Measurements from ENCODE around the gene LEPR. TPM values are rescaled to one million over a fixed set of nuclear protein-coding genes. Genes with fewer than 3 reads are reported as not detected.

The LEPR gene
- total RNA-seq, 4 donors from 2014 or later, result 3.9 to 12.4 (median 6.7) TPM

DNA sequence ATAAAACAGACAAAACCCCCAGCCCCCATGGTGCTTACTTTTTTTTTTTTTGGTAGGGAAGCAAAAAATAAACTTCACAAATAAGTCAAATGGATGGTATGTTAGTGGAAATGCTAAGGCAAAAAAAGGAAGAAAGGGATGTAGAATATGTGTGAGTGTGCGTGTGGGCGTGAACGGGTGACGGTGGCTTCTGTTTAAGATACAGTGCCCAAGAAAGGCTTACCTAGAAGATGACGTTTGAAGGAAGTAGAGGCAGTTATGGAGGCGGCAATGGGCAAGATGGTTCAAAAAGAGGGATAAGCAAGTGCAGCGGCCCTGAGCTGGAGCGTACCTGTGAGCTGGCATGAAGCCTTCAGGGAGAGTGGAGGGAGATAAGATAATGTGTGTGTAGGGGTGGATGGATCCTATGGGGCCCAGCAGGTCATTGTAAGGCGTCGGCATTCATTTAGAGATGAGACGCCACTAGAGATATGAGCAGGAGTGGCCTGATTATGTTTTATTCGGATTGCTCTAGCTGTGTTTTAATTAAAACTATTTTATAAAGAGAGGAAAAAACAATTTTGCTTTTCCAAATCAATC lies 19.9 kb downstream of the LEPR start:
- WGBS, result 87% methylated on average over 12 of the region's 12 CpGs
- Histone ChIP-seq H3K27ac (no peak overlapping the region), H3K36me3 (no peaks in the 10 kb centered on the region), H3K9me3 (no peaks in the 10 kb centered on the region), H3K27me3 (no peaks in the 10 kb centered on the region), H3K4me3 (no peak overlapping the region), H3K4me1 (peaks cover 3% of the 10 kb centered on the region)
- TF ChIP-seq EP300 (IDR thresholded peaks at IDR 0.05), result no peak
- TF ChIP-seq POLR2A (IDR thresholded peaks at IDR 0.05), result no peak
- TF ChIP-seq POLR2AphosphoS5 (IDR thresholded peaks at IDR 0.05), result no peak
- TF ChIP-seq, protein P1, sequence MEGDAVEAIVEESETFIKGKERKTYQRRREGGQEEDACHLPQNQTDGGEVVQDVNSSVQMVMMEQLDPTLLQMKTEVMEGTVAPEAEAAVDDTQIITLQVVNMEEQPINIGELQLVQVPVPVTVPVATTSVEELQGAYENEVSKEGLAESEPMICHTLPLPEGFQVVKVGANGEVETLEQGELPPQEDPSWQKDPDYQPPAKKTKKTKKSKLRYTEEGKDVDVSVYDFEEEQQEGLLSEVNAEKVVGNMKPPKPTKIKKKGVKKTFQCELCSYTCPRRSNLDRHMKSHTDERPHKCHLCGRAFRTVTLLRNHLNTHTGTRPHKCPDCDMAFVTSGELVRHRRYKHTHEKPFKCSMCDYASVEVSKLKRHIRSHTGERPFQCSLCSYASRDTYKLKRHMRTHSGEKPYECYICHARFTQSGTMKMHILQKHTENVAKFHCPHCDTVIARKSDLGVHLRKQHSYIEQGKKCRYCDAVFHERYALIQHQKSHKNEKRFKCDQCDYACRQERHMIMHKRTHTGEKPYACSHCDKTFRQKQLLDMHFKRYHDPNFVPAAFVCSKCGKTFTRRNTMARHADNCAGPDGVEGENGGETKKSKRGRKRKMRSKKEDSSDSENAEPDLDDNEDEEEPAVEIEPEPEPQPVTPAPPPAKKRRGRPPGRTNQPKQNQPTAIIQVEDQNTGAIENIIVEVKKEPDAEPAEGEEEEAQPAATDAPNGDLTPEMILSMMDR (IDR thresholded peaks at IDR 0.05), result no peak
- no peak for DNase-seq (ENCODE audit: low spot score in 2 of 2)

DNA sequence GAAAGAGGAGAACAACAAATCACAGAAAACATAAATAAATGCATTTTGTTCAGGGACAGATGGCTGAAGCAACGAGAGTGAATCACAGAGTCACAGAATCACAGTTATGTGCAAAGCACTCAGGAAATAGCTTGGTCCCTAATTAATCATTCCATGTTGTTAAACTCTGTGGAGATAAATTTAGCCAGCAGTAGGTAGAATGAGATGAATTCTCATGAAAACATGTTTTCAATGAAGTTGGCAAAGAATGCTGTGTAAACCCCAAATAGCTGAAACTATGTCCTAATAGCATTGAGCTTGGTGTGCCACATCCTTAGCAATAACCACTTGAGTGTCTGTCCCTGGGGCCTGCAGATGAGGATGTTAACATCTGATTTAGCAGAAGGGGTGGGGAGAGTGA lies 20.4 kb downstream of the LEPR start:
- H3K36me3 ChIP-seq, result no peaks in the 10 kb centered on the region
- no peak for TF ChIP-seq POLR2A (IDR thresholded peaks at IDR 0.05)
- no peak for TF ChIP-seq POLR2AphosphoS5 (IDR thresholded peaks at IDR 0.05)
- H3K27me3 ChIP-seq, result no peaks in the 10 kb centered on the region
- 71% methylated on average over 1 of the region's 1 CpG for WGBS
- no peaks in the 10 kb centered on the region for H3K4me1 ChIP-seq
- no peaks in the 10 kb centered on the region for H3K9me3 ChIP-seq
- no peak for DNase-seq (ENCODE audit: low spot score in 2 of 2)
- no peak overlapping the region for H3K27ac ChIP-seq
- H3K4me3 ChIP-seq, result no peak overlapping the region

DNA sequence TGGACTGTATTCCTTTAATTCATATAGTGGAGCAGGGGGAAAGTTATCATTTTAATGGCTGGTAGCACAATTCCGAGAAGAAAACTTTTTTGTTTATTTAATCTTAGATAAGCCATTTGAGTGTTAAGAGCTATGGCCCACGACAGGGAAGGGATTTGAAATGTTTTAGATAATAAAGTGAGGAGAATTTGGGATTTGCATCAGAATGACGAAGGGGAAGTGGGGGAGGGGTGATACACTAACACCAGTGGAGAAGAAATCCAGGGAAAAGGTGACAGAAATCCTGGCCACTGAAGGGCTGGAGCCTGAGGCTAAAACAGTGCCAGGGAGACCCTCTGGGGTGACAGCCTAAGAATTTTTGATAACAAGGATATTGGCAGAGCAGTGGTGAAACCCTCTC lies 21.0 kb downstream of the LEPR start:
- no peak overlapping the region for H3K27ac ChIP-seq
- H3K4me3 ChIP-seq, result no peak overlapping the region
- 87% methylated on average over 3 of the region's 3 CpGs for WGBS
- no peaks in the 10 kb centered on the region for H3K27me3 ChIP-seq
- no peaks in the 10 kb centered on the region for H3K9me3 ChIP-seq
- no peaks in the 10 kb centered on the region for H3K36me3 ChIP-seq
- no peak for DNase-seq (ENCODE audit: low spot score in 2 of 2)
- TF ChIP-seq POLR2A (IDR thresholded peaks at IDR 0.05) (no peak), POLR2AphosphoS5 (IDR thresholded peaks at IDR 0.05) (no peak), EP300 (IDR thresholded peaks at IDR 0.05) (no peak)
- TF ChIP-seq, protein P1 (IDR thresholded peaks at IDR 0.05), result no peak
- H3K4me1 ChIP-seq, result no peaks in the 10 kb centered on the region

DNA sequence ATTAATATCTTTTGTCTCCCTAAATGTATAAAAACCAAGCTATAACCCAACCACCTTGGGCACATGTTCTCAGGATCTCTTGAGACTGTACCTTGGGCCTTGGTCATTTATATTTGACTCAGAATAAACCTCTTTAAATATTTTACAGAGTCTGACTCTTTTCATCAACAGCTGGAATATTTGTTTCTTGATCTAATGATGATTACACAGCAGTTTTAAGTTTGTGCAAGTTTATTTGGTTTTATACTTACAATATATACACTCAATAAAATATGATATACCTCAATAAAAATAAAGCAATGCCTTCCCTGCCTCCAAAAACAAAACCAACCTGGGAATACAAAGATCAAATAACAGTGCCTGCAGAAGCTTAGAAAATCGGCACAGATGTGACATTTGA lies 22.0 kb downstream of the LEPR start:
- Histone ChIP-seq H3K27me3 (no peaks in the 10 kb centered on the region), H3K36me3 (no peaks in the 10 kb centered on the region), H3K4me3 (no peak overlapping the region), H3K27ac (no peak overlapping the region), H3K9me3 (no peaks in the 10 kb centered on the region), H3K4me1 (no peaks in the 10 kb centered on the region)
- WGBS, result 86% methylated on average over 1 of the region's 1 CpG
- TF ChIP-seq, protein P1 (IDR thresholded peaks at IDR 0.05), result no peak
- no peak for TF ChIP-seq POLR2AphosphoS5 (IDR thresholded peaks at IDR 0.05)
- no peak for TF ChIP-seq EP300 (IDR thresholded peaks at IDR 0.05)
- TF ChIP-seq POLR2A (IDR thresholded peaks at IDR 0.05), result no peak
- DNase-seq (ENCODE audit: low spot score in 2 of 2), result no peak

DNA sequence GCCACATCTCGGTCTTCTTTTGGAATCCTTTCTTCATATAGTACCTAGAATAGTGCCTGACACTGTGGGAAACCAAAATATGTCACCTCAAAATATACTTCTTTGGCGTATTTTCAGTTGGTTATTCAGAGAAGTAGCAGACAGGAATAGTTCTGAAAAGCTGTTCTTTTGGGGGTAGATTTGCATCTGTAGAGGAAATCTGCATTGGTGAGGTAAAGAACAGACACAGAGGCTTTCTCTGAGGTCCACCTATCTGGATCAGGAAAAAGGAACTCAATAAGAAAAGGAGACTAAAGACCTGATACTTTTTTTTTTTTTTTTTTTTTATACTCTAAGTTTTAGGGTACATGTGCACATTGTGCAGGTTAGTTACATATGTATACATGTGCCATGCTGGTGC lies 23.2 kb downstream of the LEPR start:
- Histone ChIP-seq H3K9me3 (no peaks in the 10 kb centered on the region), H3K4me1 (no peaks in the 10 kb centered on the region), H3K27me3 (no peaks in the 10 kb centered on the region), H3K36me3 (no peaks in the 10 kb centered on the region), H3K27ac (no peak overlapping the region), H3K4me3 (no peak overlapping the region)
- whole genome bisulfite sequencing, result 84% methylated on average over 2 of the region's 2 CpGs
- no peak for DNase-seq (ENCODE audit: low spot score in 2 of 2)
- TF ChIP-seq, protein P1 (IDR thresholded peaks at IDR 0.05), result no peak
- no peak for TF ChIP-seq POLR2A (IDR thresholded peaks at IDR 0.05)
- no peak for TF ChIP-seq EP300 (IDR thresholded peaks at IDR 0.05)
- no peak for TF ChIP-seq POLR2AphosphoS5 (IDR thresholded peaks at IDR 0.05)

DNA sequence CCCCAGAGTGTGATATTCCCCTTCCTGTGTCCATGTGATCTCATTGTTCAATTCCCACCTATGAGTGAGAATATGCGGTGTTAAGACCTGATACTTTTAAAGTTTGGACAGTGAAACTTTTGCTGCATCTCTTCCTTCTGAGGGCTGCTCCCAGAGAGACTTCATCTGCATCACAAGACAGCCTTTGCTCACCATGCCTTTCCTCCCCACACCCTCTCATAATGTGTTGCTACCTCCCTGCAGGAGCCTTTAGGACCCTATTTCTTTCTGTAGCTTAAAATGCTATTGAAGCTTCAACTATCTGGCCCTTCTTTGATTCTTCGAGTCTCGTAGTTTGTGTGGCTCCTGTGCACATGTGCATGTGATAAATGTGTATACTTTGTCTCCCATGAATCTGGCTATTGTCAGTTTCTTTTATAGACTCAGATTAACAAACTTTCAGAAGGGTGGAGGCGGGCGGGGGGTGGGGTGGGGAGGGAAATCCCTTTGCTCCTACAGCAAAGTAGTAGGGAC lies 23.7 kb downstream of the LEPR start:
- WGBS, result 72% methylated on average over 4 of the region's 5 CpGs
- H3K4me3 ChIP-seq, result no peak overlapping the region
- no peaks in the 10 kb centered on the region for H3K4me1 ChIP-seq
- no peaks in the 10 kb centered on the region for H3K9me3 ChIP-seq
- no peaks in the 10 kb centered on the region for H3K36me3 ChIP-seq
- DNase-seq (ENCODE audit: low spot score in 2 of 2), result no peak
- TF ChIP-seq, protein P1 (IDR thresholded peaks at IDR 0.05), result no peak
- TF ChIP-seq EP300 (IDR thresholded peaks at IDR 0.05) (no peak), POLR2A (IDR thresholded peaks at IDR 0.05) (no peak), POLR2AphosphoS5 (IDR thresholded peaks at IDR 0.05) (no peak)
- no peaks in the 10 kb centered on the region for H3K27me3 ChIP-seq
- H3K27ac ChIP-seq, result no peak overlapping the region
